ENCODE results near the gene NLGN2.

The NLGN2 gene

GRCh38 chr17:7437950-7438614 is 30.4 kb downstream of the NLGN2 start:
- DNase-seq (ENCODE audit: low spot score) = peak; percentile 87

GRCh38 chr17:7438656-7439460 is 31.2 kb downstream of the NLGN2 start:
- no peak for DNase-seq (ENCODE audit: low spot score)

- DNase-seq (ENCODE audit: low spot score) = no peak
Observed at GRCh38 chr17:7439462-7440112, 31.9 kb downstream of the NLGN2 start, which contains the start of gene FGF11. Gene FGF11 (plus strand): TSS chr17:7439512. CDS start chr17:7439621, 109 bp downstream.

- peak; percentile 90 for DNase-seq (ENCODE audit: low spot score)
Observed at GRCh38 chr17:7440113-7440833, 32.6 kb downstream of the NLGN2 start.

- DNase-seq (ENCODE audit: low spot score) = no peak
Observed at GRCh38 chr17:7440834-7441195, 33.2 kb downstream of the NLGN2 start.

- no peak for DNase-seq (ENCODE audit: low spot score)
Observed at GRCh38 chr17:7441266-7441665, 33.6 kb downstream of the NLGN2 start.

- no peak for DNase-seq (ENCODE audit: low spot score)
Observed at GRCh38 chr17:7442142-7442541, 34.5 kb downstream of the NLGN2 start.

GRCh38 chr17:7443499-7444485 is 36.1 kb downstream of the NLGN2 start:
- DNase-seq (ENCODE audit: low spot score) = no peak

- DNase-seq (ENCODE audit: low spot score) = peak; percentile 97
Observed at GRCh38 chr17:7444682-7445618, 37.3 kb downstream of the NLGN2 start, which contains the start of gene CHRNB1. Gene CHRNB1 (plus strand): TSS chr17:7445061. CDS start chr17:7445128, 67 bp downstream.

GRCh38 chr17:7445619-7445968 is 37.9 kb downstream of the NLGN2 start:
- DNase-seq (ENCODE audit: low spot score) = no peak

GRCh38 chr17:7448461-7448860 is 40.8 kb downstream of the NLGN2 start:
- no peak for DNase-seq (ENCODE audit: low spot score)

GRCh38 chr17:7459961-7460545 is 52.4 kb downstream of the NLGN2 start:
- no peak for DNase-seq (ENCODE audit: low spot score)

GRCh38 chr17:7460850-7461660 is 53.4 kb downstream of the NLGN2 start:
- no peak for DNase-seq (ENCODE audit: low spot score)

GRCh38 chr17:7462474-7463371 is 55.1 kb downstream of the NLGN2 start:
- DNase-seq (ENCODE audit: low spot score) = no peak

- no peak for DNase-seq (ENCODE audit: low spot score)
Observed at GRCh38 chr17:7463372-7463846, 55.8 kb downstream of the NLGN2 start.

GRCh38 chr17:7464081-7464480 is 56.4 kb downstream of the NLGN2 start:
- DNase-seq (ENCODE audit: low spot score) = no peak

GRCh38 chr17:7465597-7466275 is 58.1 kb downstream of the NLGN2 start:
- DNase-seq (ENCODE audit: low spot score) = no peak

All from ecto neural progenitor cell (in vitro differentiated cells).